Measurements from ENCODE around the gene GPR152. TPM values are rescaled to one million over a fixed set of nuclear protein-coding genes. Genes with fewer than 3 reads are reported as not detected.
A peak's percentile ranks its signal among the peaks of the same experiment; 100 is the strongest.

Gene GPR152
- total and polyA plus RNA-seq, 2 of the 8 experiments (the other 6 are each of a cell fraction or from before 2014, with no cell fraction given): not detected

- Histone ChIP-seq H3K4me1 (replicated peaks in 1 of 4; ENCODE audit: control insufficient read depth in 3 of 4, insufficient read depth in 4 of 4, low read length in 3 of 4) (peaks cover 2 to 14% (median 4%) of the 10 kb centered on the region in 4 experiments; a peak in 6 of 7 replicates), H3K79me1 (ENCODE audit: low read depth, low read length) (peaks cover 2% of the 10 kb centered on the region), H4K8ac (ENCODE audit: extremely low read depth, insufficient read depth, low read length) (peak within 1 kb of the TSS; percentile 96; the same call in 1 of the 2 replicates), H3K27me3 (replicated peaks in 1 of 4; ENCODE audit: control insufficient read depth in 3 of 4, extremely low read depth in 1 of 4, insufficient read depth in 3 of 4, low read length in 3 of 4) (no peaks in the 10 kb centered on the region), H3K79me2 (ENCODE audit: control insufficient read depth in 1 of 2, insufficient read depth in 2 of 2, low read length in 2 of 2) (peaks cover 0 to 3% of the 10 kb centered on the region in 2 experiments; a peak in 2 of 4 replicates), H4K5ac (ENCODE audit: insufficient read length, low read depth, low read length) (peak within 1 kb of the TSS; percentile 86), H3K36me3 (ENCODE audit: control insufficient read depth in 2 of 4, insufficient read depth in 4 of 4, low read length in 3 of 4) (no peaks in the 10 kb centered on the region), H3K14ac (ENCODE audit: insufficient read length) (no peak within 1 kb of the TSS), H2AK5ac (ENCODE audit: low read depth, low read length) (no peak within 1 kb of the TSS), H3K56ac (replicated peaks; ENCODE audit: insufficient read length, low read depth, low read length) (peak within 1 kb of the TSS; percentile 77), H3K4ac (replicated peaks; ENCODE audit: insufficient read length, low read depth, low read length) (no peak within 1 kb of the TSS), H3K9ac (replicated peaks in 1 of 4; ENCODE audit: extremely low read depth in 1 of 4, low read depth in 3 of 4, low read length in 3 of 4) (peak within 1 kb of the TSS in 3 of 4 experiments; percentile 29 to 59 (median 38); a peak in 5 of 7 replicates), H3K4me3 (ENCODE audit: extremely low read depth in 1 of 4, insufficient read depth in 2 of 4, low read depth in 3 of 4, low read length in 4 of 4) (peak within 1 kb of the TSS; percentile 55 to 90 (median 76)), H3K23ac (ENCODE audit: insufficient read length) (no peak within 1 kb of the TSS), H2BK15ac (ENCODE audit: low read length) (no peak within 1 kb of the TSS), H3K27ac (ENCODE audit: low read depth, low read length) (peak within 1 kb of the TSS; percentile 58; the same call in 1 of the 2 replicates), H4K20me1 (replicated peaks in 1 of 2; ENCODE audit: control insufficient read depth in 1 of 2, insufficient read depth in 2 of 2, low read length in 2 of 2) (peaks cover 0 to 3% of the 10 kb centered on the region in 2 experiments), H2BK20ac (ENCODE audit: low read length) (no peak within 1 kb of the TSS), H3K4me2 (ENCODE audit: insufficient read depth in 1 of 2, low read depth in 2 of 2, low read length in 2 of 2) (peak within 1 kb of the TSS; percentile 81 to 86), H3K18ac (ENCODE audit: extremely low read depth, low read length) (peak within 1 kb of the TSS; percentile 32), H2BK120ac (replicated peaks; ENCODE audit: low read depth, low read length) (no peak within 1 kb of the TSS), H2BK12ac (ENCODE audit: low read depth, low read length) (no peak within 1 kb of the TSS), H3K23me2 (ENCODE audit: low read depth, low read length) (peaks cover 6% of the 10 kb centered on the region), H2BK5ac (ENCODE audit: low read depth, low read length) (no peak within 1 kb of the TSS; the same call in 1 of the 2 replicates), H4K91ac (replicated peaks; ENCODE audit: insufficient read length, low read length) (peak within 1 kb of the TSS; percentile 61), H2AFZ (ENCODE audit: low read length) (peak within 1 kb of the TSS; percentile 47; the same call in 1 of the 2 replicates), H3K9me3 (ENCODE audit: insufficient read depth in 2 of 2, low read depth in 1 of 2, low read length in 1 of 2) (no peaks in the 10 kb centered on the region)
- ChIA-PET POLR2A (ENCODE audit: partially characterized antibody) (interaction anchor here (0.6 to 4.6 kb wide), 32 partner anchors 10 to 158 kb away, joined by 3 to 36 read pairs (median 4); partner anchors contain the start of genes CABP4, CORO1B, GPR152 and GSTP1), CTCF (ENCODE audit: partially characterized antibody) (interaction anchor here (0.7 to 2.3 kb wide), 15 partner anchors 22 to 1580 kb away, joined by 3 to 15 read pairs (median 3); partner anchors contain the start of genes CARNS1, CORO1B, PITPNM1 and PPP1CA)
- peak; percentile 70 to 93 for DNase-seq (ENCODE audit: low read depth in 1 of 2, low spot score in 2 of 2)
- FAIRE-seq: no peak
- 3% methylated on average over 32 of the region's 76 CpGs; no CpG with 5 or more reads in 1 of the 2 experiments for WGBS, 2 experiments (ENCODE audit: extremely low coverage in 1 of 2, insufficient coverage in 1 of 2, insufficient read length in 1 of 2, insufficient replicate concordance in 2 of 2, low coverage in 1 of 2, low lambda C conversion rate in 2 of 2, missing lambda C conversion rate in 1 of 2)
- no peak for TF ChIP-seq EP300 (IDR thresholded peaks at IDR 0.05; ENCODE audit: borderline replicate concordance in 1 of 2, low read depth in 2 of 2, low read length in 2 of 2)
- TF ChIP-seq TAF7 (optimal IDR thresholded peaks at IDR 0.05; ENCODE audit: borderline replicate concordance, low read depth, low read length): peak; percentile 72
- no peak for TF ChIP-seq MAFK (IDR thresholded peaks at IDR 0.05; ENCODE audit: low read depth, low read length)
- TF ChIP-seq CREB1 (IDR thresholded peaks at IDR 0.05): peak; percentile 88
- TF ChIP-seq RBBP5 (IDR thresholded peaks at IDR 0.05; ENCODE audit: borderline replicate concordance, low read depth, low read length): no peak
- TF ChIP-seq USF2 (IDR thresholded peaks at IDR 0.05; ENCODE audit: low read length): peak; percentile 38; the same call in 1 of the 2 replicates
- peak; percentile 75 for TF ChIP-seq MAX (IDR thresholded peaks at IDR 0.05)
- peak; percentile 91 for TF ChIP-seq YY1 (IDR thresholded peaks at IDR 0.05; ENCODE audit: low read depth, low read length)
- TF ChIP-seq CTBP2 (IDR thresholded peaks at IDR 0.05; ENCODE audit: borderline replicate concordance, insufficient read depth, insufficient read length, low read length): no peak
Measured at GRCh38 chr11:67468759-67469507, 16.4 kb upstream of the GPR152 start, which contains the start of gene TMEM134. TMEM134 (minus strand) TSS chr11:67469251; CDS start chr11:67469192, 59 bp downstream.

Measured in H1 (cell line).